Liver (tissue), 3 donors: Measurements from ENCODE around the gene GGA2.

ENCODE experiments used
- ATF3 ChIP-seq: IDR thresholded peaks from 2 replicates; pipeline ENCODE4 v1.6.1; 2016; ENCODE audit warnings: antibody characterized with exemption
- EGR1 ChIP-seq, 2 donors: IDR thresholded peaks; 2 replicates each; pipeline ENCODE4 v1.6.1; 2016 to 2018; ENCODE audit warnings: antibody characterized with exemption in 2 of 2, low read depth in 2 of 2
- FOXA1 ChIP-seq: IDR thresholded peaks from 2 replicates; pipeline ENCODE4 v1.6.1; 2016; ENCODE audit warnings: antibody characterized with exemption
- GABPA ChIP-seq, 2 donors: IDR thresholded peaks in 1 of 2; conservative IDR thresholded peaks in 1 of 2; 2 replicates each; pipeline ENCODE4 v1.6.1; 2016; ENCODE audit warnings: antibody characterized with exemption in 2 of 2, mild to moderate bottlenecking in 1 of 2, moderate library complexity in 1 of 2
- MAX ChIP-seq: IDR thresholded peaks from 2 replicates; pipeline ENCODE4 v1.6.1; 2016; ENCODE audit warnings: antibody characterized with exemption
- RAD21 ChIP-seq, 2 donors: IDR thresholded peaks; 2 replicates each; pipeline ENCODE4 v1.6.1; 2016; ENCODE audit warnings: antibody characterized with exemption in 2 of 2, mild to moderate bottlenecking in 2 of 2
- REST ChIP-seq: IDR thresholded peaks from 2 replicates; pipeline ENCODE4 v1.6.1; 2016; ENCODE audit warnings: antibody characterized with exemption, mild to moderate bottlenecking
- SP1 ChIP-seq: IDR thresholded peaks from 2 replicates; pipeline ENCODE4 v1.6.1; 2018; ENCODE audit warnings: antibody characterized with exemption, mild to moderate bottlenecking
- TAF1 ChIP-seq: conservative IDR thresholded peaks from 2 replicates; pipeline ENCODE4 v1.6.1; 2016; ENCODE audit warnings: antibody characterized with exemption, mild to moderate bottlenecking
- YY1 ChIP-seq: IDR thresholded peaks from 2 replicates; pipeline ENCODE4 v1.6.1; 2016; ENCODE audit warnings: antibody characterized with exemption, mild to moderate bottlenecking
- TF ChIP-seq, protein P1 (sequence below): fragments of 150-350 bp; IDR thresholded peaks from 2 replicates; pipeline ENCODE4 v1.5.1; 2017; ENCODE audit warnings: improper control_type of control experiment, low read depth, low read length; ENCODE audit not compliant: missing input control
- donor health status: healthy.
- donor health status: healthy.

- TF ChIP-seq, protein P1, sequence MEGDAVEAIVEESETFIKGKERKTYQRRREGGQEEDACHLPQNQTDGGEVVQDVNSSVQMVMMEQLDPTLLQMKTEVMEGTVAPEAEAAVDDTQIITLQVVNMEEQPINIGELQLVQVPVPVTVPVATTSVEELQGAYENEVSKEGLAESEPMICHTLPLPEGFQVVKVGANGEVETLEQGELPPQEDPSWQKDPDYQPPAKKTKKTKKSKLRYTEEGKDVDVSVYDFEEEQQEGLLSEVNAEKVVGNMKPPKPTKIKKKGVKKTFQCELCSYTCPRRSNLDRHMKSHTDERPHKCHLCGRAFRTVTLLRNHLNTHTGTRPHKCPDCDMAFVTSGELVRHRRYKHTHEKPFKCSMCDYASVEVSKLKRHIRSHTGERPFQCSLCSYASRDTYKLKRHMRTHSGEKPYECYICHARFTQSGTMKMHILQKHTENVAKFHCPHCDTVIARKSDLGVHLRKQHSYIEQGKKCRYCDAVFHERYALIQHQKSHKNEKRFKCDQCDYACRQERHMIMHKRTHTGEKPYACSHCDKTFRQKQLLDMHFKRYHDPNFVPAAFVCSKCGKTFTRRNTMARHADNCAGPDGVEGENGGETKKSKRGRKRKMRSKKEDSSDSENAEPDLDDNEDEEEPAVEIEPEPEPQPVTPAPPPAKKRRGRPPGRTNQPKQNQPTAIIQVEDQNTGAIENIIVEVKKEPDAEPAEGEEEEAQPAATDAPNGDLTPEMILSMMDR = no peak
- no peak for TF ChIP-seq REST
- no peak for TF ChIP-seq MAX
- no peak for TF ChIP-seq GABPA (IDR thresholded peaks at IDR 0.05 in 1 of 2, conservative IDR thresholded peaks at IDR 0.05 in 1 of 2)
- TF ChIP-seq TAF1 = no peak
- no peak for TF ChIP-seq SP1
- no peak for TF ChIP-seq ATF3
- TF ChIP-seq EGR1 (IDR thresholded peaks at IDR 0.05; ENCODE audit: low read depth in 2 of 2) = no peak
- TF ChIP-seq YY1 = no peak
- no peak for TF ChIP-seq RAD21 (IDR thresholded peaks at IDR 0.05)
- no peak for TF ChIP-seq FOXA1
Measured at GRCh38 chr16:23528644-23529310, 18.5 kb upstream of the GGA2 start.
